Pons (tissue), 1 donor: ENCODE data around the gene AGAP1.
A peak's percentile ranks its signal among the peaks of the same experiment; 100 is the strongest.
"Not testable (repeated sequence)": the region's sequence is repeated elsewhere in the genome, so short reads cannot be mapped to it uniquely, and the experiment has no call there.

Experiments used
- DNase-seq: peaks from one replicate; pipeline ENCODE4 v3.0.0-alpha.2; 2016; ENCODE audit warnings: low spot score

Gene AGAP1

DNA sequence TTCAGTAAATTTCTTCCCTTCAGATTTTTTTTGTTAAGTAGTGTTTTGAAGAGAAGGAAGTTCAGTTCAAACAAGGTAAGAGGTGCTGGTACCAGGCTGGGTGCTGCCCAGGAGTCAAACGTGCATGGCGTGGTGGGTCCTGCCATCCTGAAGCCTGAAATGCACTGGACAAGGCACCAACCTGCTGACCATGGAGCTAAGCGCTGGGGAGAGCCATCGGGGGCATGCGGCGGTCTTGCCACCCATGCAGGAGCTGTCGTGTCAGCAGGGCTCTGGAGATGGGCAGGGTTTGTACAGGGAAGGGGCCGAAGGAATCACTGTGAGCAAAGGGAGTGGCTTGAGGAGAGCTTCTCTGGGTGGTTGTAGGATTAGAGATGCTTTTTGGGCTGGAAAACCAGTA lies 547.8 kb downstream of the AGAP1 start:
- DNase-seq: no peak

DNA sequence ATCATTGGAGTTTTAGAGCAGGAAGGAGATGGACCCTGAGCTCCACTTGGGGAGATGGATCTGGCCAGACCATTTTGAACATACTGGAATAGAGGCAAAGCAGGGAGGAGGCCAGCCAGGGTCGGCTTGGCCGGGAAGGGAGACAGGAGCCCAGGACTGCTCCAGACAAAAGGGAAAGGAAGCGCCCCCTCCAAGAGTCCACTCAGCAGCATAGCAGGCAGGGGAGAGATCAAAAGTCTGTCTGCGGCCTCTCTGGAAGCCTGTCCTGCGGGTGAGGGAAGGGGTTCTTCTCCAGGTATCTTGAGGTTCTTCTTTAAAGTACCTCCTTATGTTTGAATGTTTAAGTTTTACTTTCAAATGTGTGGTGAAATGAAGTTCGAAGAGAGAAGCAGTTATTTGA lies 548.2 kb downstream of the AGAP1 start:
- DNase-seq: no peak

DNA sequence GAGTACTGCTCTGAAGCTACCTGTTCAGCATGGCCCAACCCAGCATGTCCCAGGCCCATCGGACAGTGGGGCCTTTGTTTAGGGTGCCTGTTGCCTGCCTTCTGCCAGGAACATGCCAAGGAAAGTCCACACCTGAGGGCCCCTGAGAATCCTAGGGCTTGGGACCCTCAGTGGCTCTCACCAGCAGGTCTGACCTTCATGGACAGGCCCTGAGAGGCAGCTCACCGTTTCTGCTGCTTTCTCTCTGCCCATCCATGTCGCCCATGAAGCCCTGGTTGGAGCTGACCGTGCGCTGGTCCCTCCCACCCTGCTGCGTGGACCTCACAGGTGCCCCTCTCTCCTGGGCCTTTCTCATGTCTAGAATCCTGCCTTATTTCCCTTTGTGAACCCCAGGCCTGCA lies 550.3 kb downstream of the AGAP1 start:
- no peak for DNase-seq

DNA sequence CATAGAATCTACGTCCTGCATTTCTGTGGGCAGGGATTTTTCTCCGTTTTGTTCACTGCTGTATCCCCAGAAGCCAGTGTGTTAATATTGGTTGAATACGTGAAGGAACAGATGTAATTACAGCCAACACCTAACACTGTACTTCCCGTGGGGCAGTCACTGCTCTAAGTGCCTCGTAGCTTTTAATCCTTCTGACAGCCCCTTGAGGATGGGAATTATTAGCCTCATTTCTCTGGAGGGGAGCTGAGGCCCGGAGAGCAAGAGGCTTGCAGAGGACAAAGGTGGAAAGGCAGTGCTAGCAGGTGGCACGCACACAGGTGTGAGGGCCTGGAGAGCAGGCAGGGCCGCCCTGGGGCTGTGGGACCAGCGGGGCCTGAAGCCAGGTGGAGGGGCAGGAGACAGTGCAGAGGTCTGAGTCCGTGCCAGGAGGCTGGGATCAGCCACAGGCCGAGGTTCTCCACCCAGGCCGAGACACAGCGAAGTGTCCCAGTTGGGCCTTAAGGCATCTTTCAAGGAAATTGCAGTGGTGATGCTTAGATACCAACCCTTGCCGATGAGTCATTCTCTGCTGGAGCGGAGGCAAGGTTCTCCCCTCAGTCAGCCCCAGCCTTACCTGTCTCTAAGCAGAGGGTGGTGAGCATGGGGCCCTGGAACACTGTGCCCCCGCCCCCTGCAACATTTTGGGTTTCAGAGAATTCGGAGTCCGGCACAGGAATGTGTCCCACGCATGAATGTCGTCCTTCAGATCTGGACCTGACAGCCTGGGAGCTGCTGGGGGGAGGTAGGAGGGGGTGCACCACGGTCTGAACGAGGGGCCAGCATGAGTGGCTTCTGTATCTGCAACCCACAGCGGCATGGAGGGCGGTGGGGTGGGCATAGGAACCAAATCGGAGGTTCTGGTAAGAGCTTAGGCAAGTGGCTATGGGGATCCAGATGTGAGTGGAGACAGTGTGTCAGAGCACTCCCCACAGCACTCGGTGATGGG lies 551.7 kb downstream of the AGAP1 start:
- no peak for DNase-seq

DNA sequence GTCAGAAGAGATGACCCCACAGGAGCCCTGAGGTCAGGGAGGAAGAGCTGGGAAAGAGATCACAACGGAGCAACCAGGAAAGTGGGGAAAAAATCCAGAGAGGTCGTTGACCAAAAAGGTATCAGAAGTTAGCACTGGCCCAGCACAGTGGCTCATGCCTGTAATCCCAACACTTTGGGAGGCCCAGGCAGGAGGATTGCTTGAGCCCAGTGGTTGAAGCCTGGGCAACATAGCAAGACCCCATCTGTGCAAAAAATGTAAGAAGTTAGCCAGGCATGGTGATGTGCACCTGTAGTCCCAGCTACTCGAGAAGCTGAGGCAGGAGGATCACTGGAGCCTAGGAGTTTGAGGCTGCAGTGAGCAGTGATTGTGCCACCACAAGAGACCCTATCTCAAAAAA lies 552.9 kb downstream of the AGAP1 start:
- no peak for DNase-seq

DNA sequence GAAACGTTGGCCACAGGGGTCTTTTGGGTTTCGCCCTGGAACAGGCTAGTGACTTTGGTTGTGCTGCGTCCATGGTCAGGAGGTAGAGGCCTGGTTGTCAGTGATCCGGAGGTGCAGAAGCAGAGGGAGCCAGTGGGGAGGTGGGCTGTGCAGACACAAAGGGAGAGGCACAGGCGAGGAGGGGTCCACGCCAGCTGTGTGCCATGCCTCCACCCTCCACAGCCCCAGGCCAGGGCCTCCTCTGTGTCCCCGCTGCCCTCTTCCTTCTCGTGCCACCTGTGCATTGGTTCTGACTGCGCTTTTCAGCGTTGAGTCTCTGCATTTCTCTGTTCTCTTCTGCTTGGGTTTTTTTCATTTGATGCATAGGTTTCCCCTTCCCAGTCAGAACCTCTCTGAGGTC lies 553.3 kb downstream of the AGAP1 start:
- no peak for DNase-seq

DNA sequence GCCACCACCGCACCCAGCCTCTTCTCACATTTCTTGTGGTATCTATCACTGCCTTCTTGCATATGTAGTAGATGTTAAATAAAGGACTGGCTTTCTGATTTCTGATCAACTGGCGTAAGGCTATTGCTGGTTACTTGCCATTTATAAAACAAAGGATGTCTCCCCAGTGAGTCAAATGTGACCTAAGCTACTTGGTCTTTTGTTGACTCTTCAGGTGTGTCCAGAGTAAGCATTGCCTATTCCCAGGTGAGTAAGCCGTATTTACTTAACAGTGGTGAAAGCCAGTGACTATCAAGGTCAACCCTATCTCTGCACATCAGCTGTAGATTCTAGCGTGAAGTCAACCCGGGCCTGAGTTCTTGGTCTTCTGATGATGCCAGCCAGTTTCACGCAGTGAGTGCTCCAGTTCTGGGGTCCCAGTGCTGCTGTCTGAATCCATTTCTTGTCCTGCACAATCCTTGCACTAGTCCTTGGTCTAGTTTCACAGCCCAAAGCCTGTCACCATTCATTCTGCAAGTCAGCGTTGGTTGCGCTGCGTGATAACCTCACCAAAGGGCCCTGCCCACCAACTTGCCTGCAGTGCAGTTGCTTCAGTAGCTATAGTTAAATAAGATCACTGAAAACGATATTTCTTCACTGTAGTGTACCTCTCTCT lies 554.2 kb downstream of the AGAP1 start:
- DNase-seq: no peak

DNA sequence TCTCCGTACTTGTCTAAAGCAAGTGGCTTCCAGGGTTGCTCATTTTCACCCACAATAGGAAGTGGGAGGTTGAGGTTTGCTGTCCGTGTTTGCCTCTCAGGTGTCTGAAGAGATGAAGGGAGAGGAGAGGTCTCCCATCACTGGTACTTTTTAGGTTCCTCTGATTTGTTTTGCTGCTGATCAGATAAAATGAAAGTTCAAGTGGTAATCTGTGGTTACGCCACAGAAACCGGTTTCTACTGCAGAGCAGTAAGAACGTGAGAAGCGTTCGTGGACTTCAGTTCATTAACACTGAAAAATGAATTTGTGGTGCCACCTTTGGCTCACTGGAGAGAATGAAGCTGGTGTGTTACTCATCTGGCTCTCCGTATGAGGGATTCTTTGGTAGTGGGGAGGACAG lies 556.1 kb downstream of the AGAP1 start:
- no peak for DNase-seq

DNA sequence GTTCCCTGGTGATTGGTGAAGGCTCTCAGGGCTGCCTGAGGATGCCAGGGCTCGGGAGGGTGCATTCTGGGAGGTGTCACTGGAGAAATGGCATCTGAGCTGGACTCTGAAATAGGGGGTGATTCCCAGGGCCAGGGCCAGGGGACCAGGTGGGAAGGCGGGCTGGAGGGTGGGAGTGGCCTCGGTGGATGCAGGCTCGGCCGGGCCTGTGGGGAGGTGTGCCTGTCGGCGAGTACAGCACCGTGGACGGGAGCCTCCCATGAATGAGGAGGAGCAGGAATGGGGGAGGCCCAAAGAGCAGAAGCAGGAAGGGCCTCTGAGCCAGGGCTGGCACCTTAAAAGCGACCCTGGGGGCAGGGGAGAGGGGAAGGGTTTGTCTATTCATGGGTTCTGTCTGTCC lies 557.5 kb downstream of the AGAP1 start:
- DNase-seq: no peak

DNA sequence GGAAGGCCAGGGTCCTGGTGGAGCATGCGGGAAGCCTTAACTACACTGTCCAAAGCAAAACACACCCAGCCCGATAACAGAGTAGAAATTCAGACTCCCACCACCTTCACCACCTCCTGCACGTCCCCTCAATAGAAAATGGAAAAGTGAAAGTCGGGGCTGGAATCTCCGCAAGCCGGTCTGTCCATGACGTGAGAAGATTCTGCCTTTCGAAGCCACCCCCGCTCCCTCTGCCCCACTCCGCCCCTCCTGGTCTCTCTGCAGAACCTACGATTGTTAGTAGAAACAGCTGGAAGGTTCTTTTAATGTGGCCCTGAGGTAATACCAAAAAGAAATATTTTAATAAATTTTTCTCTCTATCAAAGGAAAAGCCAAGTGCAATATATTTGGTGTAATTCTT lies 558.0 kb downstream of the AGAP1 start:
- DNase-seq: no peak

DNA sequence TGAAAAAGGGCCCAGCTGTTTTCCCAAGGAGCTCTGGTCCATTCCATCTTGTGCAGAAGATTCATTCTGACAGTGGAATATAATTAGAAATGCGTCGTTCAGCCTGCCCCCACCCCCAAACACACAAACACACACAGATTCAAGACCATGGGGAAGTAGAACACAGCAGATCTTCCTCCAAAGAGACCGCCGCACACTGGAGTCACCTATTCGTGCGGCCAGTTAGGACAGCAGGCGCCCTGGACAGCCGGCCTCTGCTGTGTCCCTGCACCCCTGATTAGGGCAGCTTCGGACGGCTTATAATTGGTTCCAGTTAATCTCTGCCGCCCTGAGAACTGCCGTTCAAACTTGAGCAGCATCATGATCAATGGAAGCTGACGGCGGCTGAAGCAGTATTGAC lies 558.4 kb downstream of the AGAP1 start:
- DNase-seq: no peak

DNA sequence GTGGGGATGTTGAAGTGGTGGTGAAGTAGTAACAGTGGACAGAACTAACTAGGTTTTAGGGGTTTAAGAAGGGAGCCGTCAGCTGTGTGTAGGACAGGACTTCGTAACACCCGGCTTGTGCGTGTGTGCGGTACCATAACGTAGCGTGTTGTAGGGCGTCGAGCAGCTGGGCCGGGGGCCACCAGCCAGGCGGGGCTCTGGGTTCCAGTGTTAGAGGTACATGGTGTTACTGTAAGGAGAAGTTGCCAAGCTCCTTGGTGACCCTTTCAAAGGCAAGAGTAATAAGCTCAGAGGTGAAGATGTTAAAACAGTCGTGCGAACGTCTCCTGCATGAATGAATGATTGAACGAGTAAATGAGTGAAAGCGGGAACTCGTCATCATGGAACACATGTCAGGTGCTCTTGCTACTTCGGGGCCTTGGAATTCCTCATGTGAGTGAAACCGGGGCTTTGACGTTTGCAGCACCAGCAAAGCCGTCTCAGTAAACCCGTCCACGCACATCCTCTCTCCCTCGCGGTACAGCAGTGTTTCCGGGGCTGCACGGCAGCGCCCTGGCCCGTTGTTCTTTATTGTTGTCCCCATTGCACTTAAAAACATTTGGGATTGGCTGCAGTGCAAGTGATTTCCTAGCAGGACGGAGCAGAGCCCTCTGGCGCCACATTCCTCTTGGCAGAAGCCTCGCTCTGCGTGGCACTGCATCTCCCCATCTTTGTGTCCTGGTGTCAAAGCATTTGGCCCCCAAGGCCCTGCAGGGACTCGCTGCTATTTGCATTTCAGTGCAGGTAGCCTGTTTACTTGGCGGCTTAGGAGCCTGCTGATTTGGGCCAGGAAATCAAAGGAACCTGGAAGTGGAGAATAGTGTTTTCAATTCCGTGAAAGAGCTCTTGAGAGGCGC lies 559.3 kb downstream of the AGAP1 start:
- peak; percentile 16 for DNase-seq

DNA sequence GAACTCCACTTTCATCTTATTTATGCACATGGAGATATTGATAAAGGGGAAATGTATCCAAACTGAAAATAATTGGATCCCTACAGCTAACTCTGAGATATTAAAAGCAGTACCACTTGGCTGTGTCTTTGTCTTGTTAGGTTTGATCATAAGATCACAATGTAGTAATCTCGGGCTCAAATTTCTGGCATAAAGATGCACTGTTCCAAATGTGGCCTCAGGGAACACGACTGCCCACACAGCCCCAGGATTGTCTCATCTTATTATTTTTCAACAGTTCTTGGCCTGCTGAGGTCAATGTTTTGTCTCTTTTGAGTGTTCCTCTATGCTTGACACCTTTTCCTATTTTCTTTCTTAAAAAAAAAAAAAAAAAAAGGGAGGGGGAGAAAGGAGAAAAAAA lies 560.3 kb downstream of the AGAP1 start:
- DNase-seq: no peak

DNA sequence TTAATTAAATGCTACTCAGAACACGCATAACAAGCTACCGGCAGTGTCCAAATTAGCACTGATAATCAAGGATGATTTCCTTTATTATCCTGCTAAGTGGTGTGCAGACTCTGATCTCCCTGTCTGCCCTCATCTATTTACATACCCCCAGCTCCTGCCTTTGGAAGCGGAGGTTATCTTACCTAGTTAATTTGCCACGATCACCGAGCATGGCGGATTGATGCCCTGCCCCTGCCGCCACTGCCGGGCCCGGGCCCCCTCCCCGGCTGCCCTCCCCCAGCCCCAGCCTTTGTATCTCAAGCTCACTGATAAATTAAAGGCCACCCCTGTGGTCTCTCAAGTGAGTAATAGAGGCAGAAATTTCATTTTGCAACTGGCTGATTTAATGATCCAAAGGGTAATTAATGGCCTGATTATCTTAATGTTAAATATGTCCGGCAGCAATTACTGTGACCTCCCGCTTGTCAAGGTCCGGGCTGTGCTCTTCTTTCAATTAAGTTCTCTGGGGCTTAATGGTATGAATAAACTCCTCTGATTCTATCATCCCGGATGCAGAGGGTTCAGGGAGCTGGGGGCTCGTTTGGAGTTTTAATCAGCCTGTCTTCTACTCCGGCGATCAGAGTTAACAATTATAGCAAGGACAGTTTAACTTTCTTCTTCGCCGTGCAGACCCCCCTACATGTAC lies 560.9 kb downstream of the AGAP1 start:
- no peak for DNase-seq

DNA sequence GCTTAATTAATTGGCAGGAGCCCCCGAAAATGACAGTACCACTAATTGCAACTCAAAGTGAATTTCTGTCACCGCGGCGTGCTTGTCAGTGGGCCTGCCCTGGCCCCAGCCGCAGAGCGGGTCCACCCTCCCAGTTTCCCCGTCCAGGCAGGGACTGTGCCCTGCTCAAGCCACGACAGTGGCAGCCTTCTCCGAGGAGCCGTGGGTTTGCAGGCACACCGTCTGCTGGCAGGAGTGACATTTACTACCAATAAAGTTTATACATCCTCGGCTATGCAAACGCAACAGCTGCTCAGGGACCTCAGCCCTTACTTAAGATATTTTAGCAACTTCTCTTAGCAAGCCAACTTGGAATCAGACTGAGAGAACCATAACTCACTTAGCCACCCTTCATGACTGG lies 561.6 kb downstream of the AGAP1 start:
- no peak for DNase-seq

DNA sequence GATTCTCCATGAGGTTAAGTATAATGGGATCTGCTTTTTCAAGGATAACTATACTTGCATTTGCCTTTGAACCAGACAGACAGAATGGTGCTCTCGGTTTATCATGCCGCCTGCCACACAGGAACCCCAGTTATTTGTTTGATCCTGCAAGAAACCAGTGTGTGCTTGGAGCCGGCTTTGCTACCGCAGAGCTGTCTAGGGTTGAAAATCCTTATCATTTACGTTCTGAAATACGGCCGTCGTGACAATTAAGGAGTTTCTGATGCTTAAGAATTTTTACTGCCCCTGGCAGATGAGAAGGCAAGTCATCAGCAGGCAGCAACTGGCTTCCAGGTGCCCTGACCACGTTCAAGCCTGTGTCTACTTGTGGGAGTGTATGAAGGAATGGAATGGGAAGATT lies 562.3 kb downstream of the AGAP1 start:
- DNase-seq: no peak

DNA sequence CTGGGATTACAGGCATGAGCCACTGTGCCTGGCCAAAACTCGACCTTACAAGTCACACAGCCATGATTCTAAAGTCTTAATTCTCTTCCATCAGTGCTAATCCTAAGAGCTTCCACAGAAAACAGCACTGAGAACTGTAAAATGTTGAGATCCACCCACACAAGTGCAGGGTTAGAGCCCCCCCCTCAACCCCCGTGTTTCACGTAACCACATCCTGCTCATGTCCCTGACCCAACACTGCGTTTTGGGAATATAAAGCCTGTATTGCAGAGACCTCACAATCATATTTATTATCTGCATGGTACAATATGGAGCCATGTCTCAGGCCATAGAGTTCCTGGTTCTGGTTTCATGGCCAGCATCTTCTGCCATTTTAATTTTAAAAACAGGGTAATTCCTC lies 563.5 kb downstream of the AGAP1 start:
- DNase-seq: no peak

DNA sequence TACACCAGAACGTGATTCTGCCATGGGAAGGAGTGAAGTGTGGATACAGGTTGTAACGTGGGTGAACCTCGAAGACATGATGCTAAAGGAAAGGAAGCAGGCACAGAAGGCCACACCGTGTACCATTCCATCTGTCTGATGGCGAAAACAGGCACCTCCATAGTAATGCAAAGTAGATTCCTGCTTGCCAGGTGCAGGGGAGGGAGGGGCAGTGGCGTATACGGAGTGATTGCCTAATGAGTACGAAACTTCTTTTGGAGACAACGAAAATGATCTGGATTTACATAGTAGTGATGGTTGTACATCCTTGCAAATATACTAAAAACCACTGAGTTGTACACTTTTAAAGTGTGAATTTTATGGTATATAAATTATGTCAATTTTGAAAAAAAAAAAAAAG lies 567.7 kb downstream of the AGAP1 start:
- no peak for DNase-seq

DNA sequence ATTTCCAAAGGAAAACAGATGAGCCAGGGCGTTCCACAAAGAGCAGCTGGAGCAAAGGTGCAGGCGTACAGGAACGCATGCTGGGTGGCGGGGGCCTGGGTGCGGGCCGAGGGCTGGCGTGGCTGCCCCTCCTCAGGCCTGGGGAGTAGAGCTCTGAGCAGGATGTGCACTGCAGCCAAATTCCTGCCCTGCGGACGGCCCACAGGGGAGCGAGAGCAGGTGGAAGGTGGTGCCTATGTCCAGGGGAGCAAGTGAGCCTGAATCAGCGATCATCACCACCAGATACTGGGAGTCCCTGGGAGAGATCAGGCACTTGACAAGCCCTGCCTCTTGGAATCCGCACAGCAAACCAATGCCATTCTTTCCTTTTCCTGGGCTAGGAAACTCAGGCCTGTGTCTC lies 568.1 kb downstream of the AGAP1 start:
- no peak for DNase-seq

DNA sequence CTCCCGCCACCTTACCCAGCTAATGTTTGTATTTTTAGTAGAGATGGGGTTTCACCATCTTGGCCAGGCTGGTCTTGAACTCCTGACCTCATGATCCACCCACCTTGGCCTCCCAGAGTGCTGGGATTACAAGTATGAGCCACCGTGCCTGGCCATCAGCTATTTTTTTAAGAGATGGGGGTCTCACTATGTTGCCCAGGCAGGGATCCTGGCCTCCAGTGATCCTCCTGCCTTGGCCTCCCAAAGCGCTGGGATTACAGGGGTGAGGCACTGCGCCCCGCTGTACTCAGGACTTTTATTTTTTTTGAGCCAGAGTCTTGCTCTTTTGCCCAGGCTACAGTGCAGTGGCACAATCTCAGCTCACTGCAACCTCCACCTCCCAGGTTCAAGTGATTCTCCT lies 569.0 kb downstream of the AGAP1 start:
- DNase-seq: not testable (repeated sequence)

DNA sequence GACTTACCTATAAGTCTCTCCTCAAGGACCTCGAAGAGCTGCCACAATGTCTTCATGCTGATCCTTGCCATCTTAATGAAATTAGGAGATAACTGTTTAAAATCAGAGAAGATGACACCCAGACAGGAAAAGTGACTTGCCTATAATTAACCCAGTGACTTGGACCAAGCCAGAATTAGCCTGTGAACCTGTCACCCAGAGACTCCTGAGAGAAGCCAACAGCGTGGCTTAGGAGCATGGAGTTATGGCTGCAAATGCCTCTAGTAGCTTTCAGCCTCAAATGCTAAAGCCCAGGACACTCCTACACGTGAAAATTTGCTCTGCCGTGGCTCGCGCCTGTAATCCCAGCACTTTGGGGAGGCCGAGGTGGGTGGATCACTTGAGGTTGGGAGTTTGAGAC lies 570.2 kb downstream of the AGAP1 start:
- no peak for DNase-seq
